ENCODE results near the gene CYS1.

DNA sequence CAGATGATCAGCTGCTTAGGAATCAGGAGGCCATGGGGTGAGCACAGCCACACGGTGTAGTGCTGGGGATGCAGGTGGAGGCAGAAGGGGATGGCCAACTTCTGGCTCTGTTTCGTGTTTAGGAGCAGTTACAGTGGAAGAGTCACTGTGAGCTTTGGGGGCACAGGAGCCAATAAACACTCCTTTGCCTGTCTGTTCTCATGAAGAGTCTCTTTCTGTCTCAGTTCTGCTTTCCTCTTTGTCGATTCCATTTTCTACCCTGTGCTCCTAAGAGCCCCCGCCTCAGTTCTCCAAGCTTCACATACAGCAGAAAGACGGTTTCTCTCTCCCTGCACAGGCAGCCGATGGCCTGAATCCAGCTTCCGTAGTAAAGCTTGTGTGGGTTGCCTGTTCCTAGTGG is 21.3 kb upstream of the CYS1 start:
- TF ChIP-seq, protein P1, sequence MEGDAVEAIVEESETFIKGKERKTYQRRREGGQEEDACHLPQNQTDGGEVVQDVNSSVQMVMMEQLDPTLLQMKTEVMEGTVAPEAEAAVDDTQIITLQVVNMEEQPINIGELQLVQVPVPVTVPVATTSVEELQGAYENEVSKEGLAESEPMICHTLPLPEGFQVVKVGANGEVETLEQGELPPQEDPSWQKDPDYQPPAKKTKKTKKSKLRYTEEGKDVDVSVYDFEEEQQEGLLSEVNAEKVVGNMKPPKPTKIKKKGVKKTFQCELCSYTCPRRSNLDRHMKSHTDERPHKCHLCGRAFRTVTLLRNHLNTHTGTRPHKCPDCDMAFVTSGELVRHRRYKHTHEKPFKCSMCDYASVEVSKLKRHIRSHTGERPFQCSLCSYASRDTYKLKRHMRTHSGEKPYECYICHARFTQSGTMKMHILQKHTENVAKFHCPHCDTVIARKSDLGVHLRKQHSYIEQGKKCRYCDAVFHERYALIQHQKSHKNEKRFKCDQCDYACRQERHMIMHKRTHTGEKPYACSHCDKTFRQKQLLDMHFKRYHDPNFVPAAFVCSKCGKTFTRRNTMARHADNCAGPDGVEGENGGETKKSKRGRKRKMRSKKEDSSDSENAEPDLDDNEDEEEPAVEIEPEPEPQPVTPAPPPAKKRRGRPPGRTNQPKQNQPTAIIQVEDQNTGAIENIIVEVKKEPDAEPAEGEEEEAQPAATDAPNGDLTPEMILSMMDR (IDR thresholded peaks at IDR 0.05): no peak
- TF ChIP-seq POLR2A (IDR thresholded peaks at IDR 0.05): no peak
